ENCODE measurements around the gene GRAMD4.

DNA sequence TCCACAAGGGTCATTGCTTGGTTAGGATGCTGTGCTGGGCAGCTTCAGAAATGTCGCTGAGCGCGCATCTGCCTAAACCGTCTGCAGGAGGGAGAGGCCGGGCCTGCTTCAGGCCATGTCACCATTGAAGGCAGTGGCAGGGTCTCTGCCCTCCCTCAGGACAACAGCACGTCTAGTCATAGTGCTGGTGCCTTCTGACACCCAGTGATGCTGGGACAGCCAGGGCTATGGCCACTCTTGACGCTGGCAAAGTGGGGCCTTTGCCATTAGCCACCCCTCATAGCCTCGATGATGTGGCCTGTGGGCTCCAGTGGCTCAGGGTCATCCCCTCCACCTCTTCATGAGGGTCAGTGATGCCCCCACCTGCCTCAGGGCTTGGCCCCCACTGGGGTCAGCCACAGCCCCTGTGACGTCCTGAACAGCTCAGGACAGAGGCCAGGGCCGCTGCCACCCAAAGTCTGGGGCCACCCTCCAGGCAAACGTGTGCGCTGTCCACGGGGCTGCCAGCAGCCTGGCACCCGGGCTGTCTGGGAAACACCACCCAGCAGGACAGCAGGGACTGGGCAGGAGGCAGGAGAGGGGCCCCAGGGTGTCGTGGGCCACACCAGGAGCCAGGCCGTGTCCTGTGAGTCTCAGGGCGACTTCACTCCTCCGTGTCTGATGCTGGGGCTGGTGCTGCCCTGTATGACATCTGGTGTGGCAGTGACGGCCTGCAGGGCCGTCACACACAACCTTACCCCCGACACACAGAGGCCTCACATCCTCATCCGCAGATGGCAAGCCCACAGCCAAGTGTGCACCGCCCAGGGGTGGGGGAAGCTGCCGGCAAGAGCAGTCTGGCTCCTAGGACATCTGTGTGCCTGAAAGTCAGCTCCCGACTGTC is 75.4 kb downstream of the GRAMD4 start:
- TF ChIP-seq, protein P1, sequence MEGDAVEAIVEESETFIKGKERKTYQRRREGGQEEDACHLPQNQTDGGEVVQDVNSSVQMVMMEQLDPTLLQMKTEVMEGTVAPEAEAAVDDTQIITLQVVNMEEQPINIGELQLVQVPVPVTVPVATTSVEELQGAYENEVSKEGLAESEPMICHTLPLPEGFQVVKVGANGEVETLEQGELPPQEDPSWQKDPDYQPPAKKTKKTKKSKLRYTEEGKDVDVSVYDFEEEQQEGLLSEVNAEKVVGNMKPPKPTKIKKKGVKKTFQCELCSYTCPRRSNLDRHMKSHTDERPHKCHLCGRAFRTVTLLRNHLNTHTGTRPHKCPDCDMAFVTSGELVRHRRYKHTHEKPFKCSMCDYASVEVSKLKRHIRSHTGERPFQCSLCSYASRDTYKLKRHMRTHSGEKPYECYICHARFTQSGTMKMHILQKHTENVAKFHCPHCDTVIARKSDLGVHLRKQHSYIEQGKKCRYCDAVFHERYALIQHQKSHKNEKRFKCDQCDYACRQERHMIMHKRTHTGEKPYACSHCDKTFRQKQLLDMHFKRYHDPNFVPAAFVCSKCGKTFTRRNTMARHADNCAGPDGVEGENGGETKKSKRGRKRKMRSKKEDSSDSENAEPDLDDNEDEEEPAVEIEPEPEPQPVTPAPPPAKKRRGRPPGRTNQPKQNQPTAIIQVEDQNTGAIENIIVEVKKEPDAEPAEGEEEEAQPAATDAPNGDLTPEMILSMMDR (IDR thresholded peaks at IDR 0.05; ENCODE audit: low read length), result no peak
- TF ChIP-seq EZH2phosphoT487 (IDR thresholded peaks at IDR 0.05; ENCODE audit: low read length), result no peak
- TF ChIP-seq EZH2 (optimal IDR thresholded peaks at IDR 0.05; ENCODE audit: low read depth, low read length), result no peak

Measured in MM.1S (cell line).